K562 (cell line): ENCODE measurements around the gene ARAF. TPM values are rescaled to one million over a fixed set of nuclear protein-coding genes. Genes with fewer than 3 reads are reported as not detected.

ENCODE experiments used
- ARID3A ChIP-seq: IDR thresholded peaks from 2 replicates; pipeline ENCODE4 v1.6.1; 2012; ENCODE audit warnings: low read depth, low read length, improper control_type of control experiment, borderline replicate concordance
- BRD9 ChIP-seq: fragments of 450-650 bp; IDR thresholded peaks from 2 replicates; pipeline ENCODE4 v1.6.1; 2018; ENCODE audit warnings: low read depth; ENCODE audit not compliant: partially characterized antibody
- CBX5 ChIP-seq: IDR thresholded peaks from 2 replicates; pipeline ENCODE4 v1.6.1; 2014; ENCODE audit warnings: low read depth, borderline replicate concordance
- CHCHD3 ChIP-seq: fragments of 250-450 bp; sonication (Bioruptor Pico); IDR thresholded peaks from 2 replicates; pipeline ENCODE4 v2.1.2; 2022; ENCODE audit warnings: mild to moderate bottlenecking
- CTCF ChIP-seq, 3 experiments: IDR thresholded peaks in 2 of 3; conservative IDR thresholded peaks in 1 of 3; 2 replicates each; pipeline ENCODE4 v1.5.1; 2011 to 2012; ENCODE audit warnings: low read length in 3 of 3, mild to moderate bottlenecking in 3 of 3, control low read depth in 2 of 3, improper control_type of control experiment in 1 of 3, inconsistent platforms in 1 of 3, low read depth in 1 of 3, mixed read lengths in 1 of 3, moderate library complexity in 1 of 3; ENCODE audit not compliant: insufficient read depth in 2 of 3
- DMBX1 ChIP-seq: fragments of 250-450 bp; sonication (Bioruptor Pico); IDR thresholded peaks from 2 replicates; pipeline ENCODE4 v1.8.0; 2022; ENCODE audit warnings: inconsistent platforms, mild to moderate bottlenecking, moderate library complexity, borderline replicate concordance
- ETS1 ChIP-seq: conservative IDR thresholded peaks from 2 replicates; pipeline ENCODE4 v1.6.1; 2011; ENCODE audit warnings: low read depth, mild to moderate bottlenecking, low read length; ENCODE audit not compliant: control insufficient read depth
- ETS2 ChIP-seq: IDR thresholded peaks from 2 replicates; pipeline ENCODE4 v1.6.1; 2016; ENCODE audit warnings: borderline replicate concordance, missing genetic modification characterization, mild to moderate bottlenecking, moderate library complexity, missing compliant biosample characterization; ENCODE audit not compliant: poor library complexity, severe bottlenecking
- NCOA4 ChIP-seq: fragments of 450-650 bp; IDR thresholded peaks from 2 replicates; pipeline ENCODE4 v1.6.1; 2018; ENCODE audit warnings: mild to moderate bottlenecking; ENCODE audit not compliant: partially characterized antibody
- OTX1 ChIP-seq: fragments of 450-650 bp; formaldehyde crosslinking; IDR thresholded peaks from 2 replicates; pipeline ENCODE4 v1.4.0; 2022; ENCODE audit warnings: mild to moderate bottlenecking
- POLR2B ChIP-seq: fragments of 450-650 bp; IDR thresholded peaks from 2 replicates; pipeline ENCODE4 v1.6.1; 2018; ENCODE audit warnings: low read depth; ENCODE audit not compliant: partially characterized antibody
- RAD21 ChIP-seq, 2 experiments: fragments of 250-450 bp in 1 of 2; fragments of 450-650 bp in 1 of 2; sonication (Bioruptor Pico) in 1 of 2; formaldehyde crosslinking in 1 of 2; IDR thresholded peaks in 1 of 2; conservative IDR thresholded peaks in 1 of 2; 2 replicates each; pipeline versions ENCODE4 v1.4.0 to v1.8.0; 2020 to 2022; ENCODE audit warnings: mild to moderate bottlenecking in 2 of 2, moderate library complexity in 1 of 2
- RBFOX2 ChIP-seq: fragments of 200-400 bp; formaldehyde crosslinking; IDR thresholded peaks from 2 replicates; pipeline ENCODE4 v1.6.1; 2017; ENCODE audit warnings: low read depth, mild to moderate bottlenecking, low read length, moderate library complexity
- RBM34 ChIP-seq: fragments of 200-400 bp; formaldehyde crosslinking; IDR thresholded peaks from 2 replicates; pipeline ENCODE4 v1.6.1; 2018; ENCODE audit warnings: low read length, borderline replicate concordance; ENCODE audit not compliant: insufficient read depth
- RFX5 ChIP-seq: IDR thresholded peaks from 2 replicates; pipeline ENCODE4 v1.6.1; 2011; ENCODE audit warnings: low read depth, mild to moderate bottlenecking, improper control_type of control experiment, low read length
- RHOXF2B ChIP-seq: fragments of 250-450 bp; sonication (Bioruptor Pico); conservative IDR thresholded peaks from 2 replicates; pipeline ENCODE4 v1.5.1; 2021
- SIN3B ChIP-seq: fragments of 450-650 bp; IDR thresholded peaks from 2 replicates; pipeline ENCODE4 v1.6.1; 2017; ENCODE audit warnings: low read depth, mild to moderate bottlenecking, moderate library complexity
- ZNF253 ChIP-seq: fragments of 250-450 bp; sonication (Bioruptor Pico); conservative IDR thresholded peaks from 2 replicates; pipeline ENCODE4 v1.6.1; 2021; ENCODE audit warnings: mild to moderate bottlenecking
- ZNF589 ChIP-seq: fragments of 200-800 bp; sonication (Bioruptor generic); IDR thresholded peaks from 2 replicates; pipeline ENCODE4 v1.6.1; 2016; ENCODE audit warnings: low read depth, missing genetic modification characterization, missing compliant biosample characterization
- polyA plus RNA-seq, 8 experiments: library from polyadenylated mRNA; depleted of rRNA in 4 of 8; stranded (reverse) in 5 of 8; unstranded in 3 of 8; fragments of >200 nt; fragmentation: Nextera tagmentation in 2 of 8; fragmentation: Illumina TruSeq in 1 of 8; extraction: Ambion mirVana in 2 of 8; extraction: Trizol in 1 of 8; gene quantifications; 2 replicates each; pipeline versions ENCODE4 v1.2.1 to v1.2.3, GENCODE V29; 2011 to 2014; ENCODE audit warnings: inconsistent platforms in 1 of 8, missing spikeins in 1 of 8
- total RNA-seq, 7 experiments: library from RNA; depleted of rRNA in 6 of 7; stranded (reverse); fragments of >200 nt in 6 of 7; fragmentation: Illumina TruSeq in 2 of 7; extraction: Trizol in 2 of 7; gene quantifications; 2 replicates each; pipeline versions ENCODE4 v1.2.1 to v1.2.3, GENCODE V29; 2011 to 2021; ENCODE audit warnings: low replicate concordance in 1 of 7

ARAF gene
- total and polyA plus RNA-seq, 9 of the 15 experiments (the other 6 are each of a cell fraction or from before 2014, with no cell fraction given) = 5.5 to 70.0 (median 29.4) TPM

- no peak for TF ChIP-seq NCOA4
- peak; percentile 59 to 77 for TF ChIP-seq RAD21 (CRISPR knock-in tag; conservative IDR thresholded peaks at IDR 0.05 in 1 of 2, IDR thresholded peaks at IDR 0.05 in 1 of 2)
- no peak for TF ChIP-seq CHCHD3 (CRISPR knock-in tag)
- TF ChIP-seq RHOXF2B = no peak
- TF ChIP-seq RFX5 = no peak
- no peak for TF ChIP-seq SIN3B
- peak; percentile 59; the same call in 1 of the 2 replicates for TF ChIP-seq DMBX1 (CRISPR knock-in tag)
- no peak for TF ChIP-seq ETS2
- TF ChIP-seq POLR2B = no peak
- TF ChIP-seq ZNF253 (CRISPR knock-in tag) = no peak
- TF ChIP-seq ZNF589 (CRISPR knock-in tag) = peak; percentile 19; the same call in 1 of the 2 replicates
- TF ChIP-seq CBX5 = no peak
- no peak for TF ChIP-seq RBM34
- TF ChIP-seq RBFOX2 = peak; percentile 61
- TF ChIP-seq CTCF (IDR thresholded peaks at IDR 0.05 in 2 of 3, conservative IDR thresholded peaks at IDR 0.05 in 1 of 3; ENCODE audit: insufficient read depth in 2 of 3, low read depth in 1 of 3, low read length in 3 of 3) = peak; percentile 61 to 71 (median 69)
- peak; percentile 59 for TF ChIP-seq BRD9
- 0 out of 2 replicates have a peak, but pooled peaks have one; percentile 29 for TF ChIP-seq ARID3A
- no peak for TF ChIP-seq OTX1 (CRISPR knock-in tag)
- TF ChIP-seq ETS1 = no peak
- TF ChIP-seq, all 486 proteins: peak for 13
These were observed 1.7 kb downstream of the ARAF start (continued) for GRCh38 chrX:47562615-47563243.
